IMR-90 (cell line): Measurements from ENCODE around the gene TCF7L2. TPM values are rescaled to one million over a fixed set of nuclear protein-coding genes. Genes with fewer than 3 reads are reported as not detected.

Experiments
- ATAC-seq: fragments of 200-7000 bp; cut with Tn5 transposase; 2 replicates; pipeline ENCODE4 v1.9.1; 2020; ENCODE audit warnings: low read depth, mild to moderate bottlenecking, moderate library complexity
- BruUV-seq: library from RNA; stranded (reverse); fragments of 400-500 nt; replicated peaks from 2 replicates; lab custom pipeline; 2021; lab: Mats Ljungman, UMichigan
- CTCF ChIA-PET: fragments of 300-600 bp; formaldehyde crosslinking; extraction: SDS; loops from one replicate; lab custom pipeline; 2021; ENCODE audit warnings: antibody characterized with exemption; lab: Yijun Ruan, JAX
- POLR2A ChIA-PET: fragments of 300-600 bp; sonication (Branson Sonifier 250); formaldehyde crosslinking; loops from one replicate; lab custom pipeline; 2022; ENCODE audit warnings: antibody characterized with exemption; ENCODE audit not compliant: unreplicated experiment; lab: Charles Lee
- DNase-seq: peaks from one replicate; pipeline ENCODE4 v3.0.0; 2013
- H2AFZ ChIP-seq: replicated peaks from 2 replicates; pipeline ENCODE3; 2013; ENCODE audit warnings: low read length, mild to moderate bottlenecking; ENCODE audit not compliant: poor library complexity
- H2AK5ac ChIP-seq: 2 replicates; pipeline ENCODE4 v1.6.1; 2013; ENCODE audit warnings: low read depth, low read length, inconsistent platforms
- H2AK9ac ChIP-seq: replicated peaks from 2 replicates; pipeline ENCODE3; 2013; ENCODE audit warnings: mild to moderate bottlenecking, low read depth, low read length, moderate library complexity; ENCODE audit not compliant: poor library complexity
- H2BK120ac ChIP-seq: 2 replicates; pipeline ENCODE4 v1.6.1; 2013; ENCODE audit warnings: low read depth, low read length, inconsistent platforms
- H2BK15ac ChIP-seq: 3 replicates; pipeline ENCODE4 v1.6.1; 2013; ENCODE audit warnings: low read depth, low read length, inconsistent platforms
- H2BK20ac ChIP-seq: 2 replicates; pipeline ENCODE4 v1.6.1; 2013; ENCODE audit warnings: low read depth, mild to moderate bottlenecking, inconsistent platforms, low read length, moderate library complexity
- H2BK5ac ChIP-seq: 2 replicates; pipeline ENCODE4 v1.6.1; 2013; ENCODE audit warnings: mild to moderate bottlenecking, low read depth, low read length, inconsistent platforms; ENCODE audit not compliant: poor library complexity, severe bottlenecking
- H3K14ac ChIP-seq: replicated peaks from 2 replicates; pipeline ENCODE4 v1.6.1; 2013; ENCODE audit warnings: low read depth, low read length, inconsistent platforms
- H3K18ac ChIP-seq: 2 replicates; pipeline ENCODE4 v1.6.1; 2013; ENCODE audit warnings: low read depth, low read length, control low read depth
- H3K23ac ChIP-seq: 2 replicates; pipeline ENCODE4 v1.6.1; 2013; ENCODE audit warnings: low read depth, low read length, inconsistent platforms
- H3K27ac ChIP-seq: 2 replicates; pipeline ENCODE4 v1.5.1; 2013; ENCODE audit warnings: mild to moderate bottlenecking, control low read depth, low read length; ENCODE audit not compliant: insufficient read depth
- H3K27me3 ChIP-seq: 2 replicates; pipeline ENCODE4 v1.6.1; 2013; ENCODE audit warnings: low read length; ENCODE audit not compliant: control insufficient read depth, insufficient read depth
- H3K36me3 ChIP-seq: 2 replicates; pipeline ENCODE4 v1.6.1; 2013; ENCODE audit warnings: low read length, mixed read lengths; ENCODE audit not compliant: control insufficient read depth, insufficient read depth
- H3K4ac ChIP-seq: 2 replicates; pipeline ENCODE4 v1.6.1; 2013; ENCODE audit warnings: low read depth, low read length, inconsistent platforms
- H3K4me1 ChIP-seq: 2 replicates; pipeline ENCODE4 v1.6.1; 2013; ENCODE audit warnings: low read length, mixed read lengths; ENCODE audit not compliant: control insufficient read depth, insufficient read depth
- H3K4me2 ChIP-seq: 2 replicates; pipeline ENCODE4 v1.6.1; 2013; ENCODE audit warnings: low read depth, mild to moderate bottlenecking, control low read depth, low read length, moderate library complexity
- H3K4me3 ChIP-seq: 2 replicates; pipeline ENCODE4 v1.5.1; 2013; ENCODE audit warnings: low read depth, mild to moderate bottlenecking, control low read depth, low read length, moderate library complexity; ENCODE audit not compliant: insufficient read depth
- H3K56ac ChIP-seq: 2 replicates; pipeline ENCODE4 v1.6.1; 2013; ENCODE audit warnings: low read length, inconsistent platforms; ENCODE audit not compliant: insufficient read depth; ENCODE audit errors: extremely low read depth
- H3K79me1 ChIP-seq, 2 experiments: 2 replicates each; pipeline ENCODE4 v1.6.1; 2013; ENCODE audit warnings: low read length in 2 of 2, inconsistent platforms in 1 of 2, low read depth in 1 of 2
- H3K9ac ChIP-seq: 2 replicates; pipeline ENCODE4 v1.6.1; 2013; ENCODE audit warnings: low read depth, low read length, control low read depth
- H3K9me1 ChIP-seq: 2 replicates; pipeline ENCODE4 v1.6.1; 2013; ENCODE audit warnings: low read length, inconsistent platforms; ENCODE audit not compliant: insufficient read depth
- H3K9me3 ChIP-seq: 2 replicates; pipeline ENCODE4 v1.6.1; 2013; ENCODE audit warnings: low read length; ENCODE audit not compliant: control insufficient read depth, insufficient read depth
- H4K20me1 ChIP-seq: 2 replicates; pipeline ENCODE4 v1.6.1; 2013; ENCODE audit warnings: low read length, inconsistent platforms; ENCODE audit not compliant: insufficient read depth
- H4K5ac ChIP-seq: 2 replicates; pipeline ENCODE4 v1.6.1; 2013; ENCODE audit warnings: mild to moderate bottlenecking, low read depth, low read length, control low read depth
- H4K8ac ChIP-seq, 2 experiments: 2 replicates each; pipeline ENCODE4 v1.6.1; 2013; ENCODE audit warnings: low read depth in 2 of 2, low read length in 2 of 2, control low read depth in 1 of 2, inconsistent platforms in 1 of 2
- H4K91ac ChIP-seq: 2 replicates; pipeline ENCODE4 v1.6.1; 2013; ENCODE audit warnings: low read depth, low read length, inconsistent platforms; ENCODE audit not compliant: insufficient read depth
- CHD1 ChIP-seq: IDR thresholded peaks from 2 replicates; pipeline ENCODE4 v1.6.1; 2012; ENCODE audit warnings: low read depth, low read length, improper control_type of control experiment
- ELK1 ChIP-seq: fragments of 150-350 bp; IDR thresholded peaks from 2 replicates; pipeline ENCODE4 v1.6.1; 2016; ENCODE audit warnings: low read depth, mild to moderate bottlenecking, low read length, moderate library complexity, borderline replicate concordance
- FOS ChIP-seq: fragments of 150-350 bp; IDR thresholded peaks from 2 replicates; pipeline ENCODE4 v1.6.1; 2016; ENCODE audit warnings: low read depth, low read length
- MAFK ChIP-seq: IDR thresholded peaks from 2 replicates; pipeline ENCODE4 v1.6.1; 2012; ENCODE audit warnings: low read depth, low read length, improper control_type of control experiment
- MXI1 ChIP-seq: IDR thresholded peaks from 2 replicates; pipeline ENCODE4 v1.6.1; 2012; ENCODE audit warnings: low read depth, mild to moderate bottlenecking, low read length, moderate library complexity, borderline replicate concordance
- NFE2L2 ChIP-seq: fragments of 150-350 bp; IDR thresholded peaks from 2 replicates; pipeline ENCODE4 v1.6.1; 2016; ENCODE audit warnings: low read depth, mild to moderate bottlenecking, low read length
- POLR2A ChIP-seq: IDR thresholded peaks from 2 replicates; pipeline ENCODE4 v1.6.1; 2012; ENCODE audit warnings: mild to moderate bottlenecking, low read depth, low read length
- RCOR1 ChIP-seq: IDR thresholded peaks from 2 replicates; pipeline ENCODE4 v1.6.1; 2012; ENCODE audit warnings: mild to moderate bottlenecking, low read length, improper control_type of control experiment; ENCODE audit not compliant: insufficient replicate concordance
- RFX5 ChIP-seq: IDR thresholded peaks from 2 replicates; pipeline ENCODE4 v1.8.0; 2012; ENCODE audit warnings: low read depth, mild to moderate bottlenecking, low read length, moderate library complexity
- SMC3 ChIP-seq: fragments of 150-350 bp; IDR thresholded peaks from 2 replicates; pipeline ENCODE4 v1.6.1; 2016; ENCODE audit warnings: low read depth, mild to moderate bottlenecking, antibody characterized with exemption, low read length, moderate library complexity
- USF2 ChIP-seq: fragments of 150-350 bp; IDR thresholded peaks from 2 replicates; pipeline ENCODE4 v1.6.1; 2017; ENCODE audit warnings: mild to moderate bottlenecking, antibody characterized with exemption, low read length, low read depth
- WGBS, 2 experiments: methylation state at CpG; one replicate each; pipeline versions ENCODE4 v1.1.5 to v1.1.7; 2013; ENCODE audit warnings: missing lambda C conversion rate in 2 of 2; ENCODE audit not compliant: insufficient read length in 1 of 2; ENCODE audit errors: extremely low coverage in 2 of 2; 5-methylcytosine and 5-hydroxymethylcytosine counted together
- dilution Hi-C: fragments of 300-500 bp; cut with HindIII; formaldehyde crosslinking; loops from one replicate; pipeline ENCODE4 v1.14.3; 2018; ENCODE audit warnings: low sequenced_read_pairs; ENCODE audit not compliant: unreplicated experiment
- in situ Hi-C: fragments of 300-500 bp; cut with MboI; formaldehyde crosslinking; loops from 3 replicates; pipeline ENCODE4 v1.14.3; 2019; ENCODE audit warnings: low sequenced_read_pairs, inconsistent platforms, mixed read lengths
- intact Hi-C: fragments of 100-400 bp; cut with micrococcal nuclease; formaldehyde crosslinking; loops from 2 replicates; pipeline ENCODE4 v1.10.0; 2022
- polyA plus RNA-seq, 3 experiments: library from polyadenylated mRNA; depleted of rRNA; stranded (reverse); fragments of >200 nt; gene quantifications; 2 replicates each; pipeline ENCODE4 v1.2.3, GENCODE V29; 2012; ENCODE audit warnings: low replicate concordance in 1 of 3
- total RNA-seq: library from RNA; depleted of rRNA; stranded (reverse); fragments of >200 nt; gene quantifications from 2 replicates; pipeline ENCODE4 v1.2.3, GENCODE V29; 2012

The TCF7L2 gene
- total and polyA plus RNA-seq, 2 of the 4 experiments (the other 2 are of a cell fraction), result 1.3 to 12.2 TPM

DNA sequence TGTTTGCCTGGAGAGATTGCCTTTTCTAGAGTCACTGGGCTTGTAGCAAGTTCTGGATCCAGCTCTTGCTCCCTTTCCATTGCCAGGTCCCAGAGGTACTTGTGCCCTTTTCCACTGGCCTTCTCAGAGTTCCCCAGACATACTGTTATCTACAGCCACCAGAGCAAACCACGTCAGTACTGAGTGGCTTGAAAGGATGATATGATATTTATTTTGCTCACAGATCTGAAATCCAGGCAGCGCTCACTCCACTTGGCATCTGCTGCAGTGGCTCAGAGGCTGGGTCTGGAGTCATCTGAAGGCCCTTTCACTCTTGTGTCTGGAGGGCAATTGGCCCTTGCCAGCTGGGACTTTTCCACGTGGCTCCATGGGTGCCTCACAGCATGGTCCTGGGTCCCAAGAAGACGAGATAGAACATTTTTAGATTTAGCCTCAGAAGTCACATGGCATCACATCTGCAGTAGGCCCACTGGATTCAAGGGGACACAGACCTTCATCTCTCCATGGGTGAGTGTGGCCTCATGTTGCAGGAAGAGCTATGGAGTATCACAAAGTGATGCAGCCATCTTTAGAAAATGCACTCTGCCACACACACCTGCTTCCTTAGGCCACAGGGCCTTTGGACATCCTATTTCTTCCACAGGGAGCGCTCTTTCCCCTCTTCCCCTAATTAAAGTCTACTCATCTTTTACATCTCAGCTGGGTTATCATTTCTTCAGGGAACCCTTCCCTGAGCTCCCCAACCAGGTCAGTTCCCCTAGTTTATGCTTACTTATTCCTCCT is 22.9 kb upstream of the TCF7L2 start (continued):
- TF ChIP-seq CHD1, result no peak

GRCh38 chr10:112927980-112928379 is 22.1 kb upstream of the TCF7L2 start:
- H4K91ac ChIP-seq, result no peak overlapping the region
- ATAC-seq (no peak), DNase-seq (no peak)
- no peak overlapping the region for H3K4me2 ChIP-seq
- no peaks in the 10 kb centered on the region for H3K9me3 ChIP-seq
- no peak for TF ChIP-seq RCOR1
- TF ChIP-seq RFX5, result no peak
- TF ChIP-seq FOS, result no peak
- no peak for TF ChIP-seq POLR2A
- TF ChIP-seq SMC3, result no peak
- TF ChIP-seq MXI1, result no peak
- TF ChIP-seq MAFK, result no peak
- no peak for TF ChIP-seq NFE2L2
- no peak for TF ChIP-seq ELK1
- no peak for TF ChIP-seq USF2
- ChIA-PET POLR2A (no interaction called here), CTCF (interaction anchor here (0.6 to 0.7 kb wide), 2 partner anchors 8 to 66 kb away, joined by 3 to 5 read pairs; no protein-coding TSS in a partner anchor)
- 50% methylated on average over 1 of the region's 2 CpGs; no CpG with 5 or more reads in 1 of the 2 experiments for WGBS, 2 experiments
- no peak overlapping the region for H4K8ac ChIP-seq
- no peaks in the 10 kb centered on the region for H3K79me1 ChIP-seq
- H4K20me1 ChIP-seq, result no peaks in the 10 kb centered on the region
- BruUV-seq, result no TSS peak
- no peak overlapping the region for H3K4ac ChIP-seq
- no peak overlapping the region for H3K14ac ChIP-seq
- in situ Hi-C loops, result no loop called here
- no peak overlapping the region for H2AFZ ChIP-seq
- H2BK15ac ChIP-seq, result no peak overlapping the region
- H2BK20ac ChIP-seq, result no peak overlapping the region
- dilution Hi-C loops, result no loop called here
- H3K9ac ChIP-seq, result no peak overlapping the region
- peaks cover 3% of the 10 kb centered on the region; the same call in 1 of the 2 replicates for H3K4me1 ChIP-seq
- H2AK5ac ChIP-seq, result no peak overlapping the region
- no peak overlapping the region for H3K4me3 ChIP-seq
- no peak overlapping the region for H2BK5ac ChIP-seq
- no peak overlapping the region for H4K5ac ChIP-seq
- H2AK9ac ChIP-seq, result no peak overlapping the region
- no peak overlapping the region for H3K27ac ChIP-seq
- H3K27me3 ChIP-seq, result no peaks in the 10 kb centered on the region
- H3K23ac ChIP-seq, result no peak overlapping the region
- H3K56ac ChIP-seq, result no peak overlapping the region
- H3K18ac ChIP-seq, result no peak overlapping the region
- intact Hi-C loops, result no loop called here
- no peak overlapping the region for H2BK120ac ChIP-seq
- H3K36me3 ChIP-seq, result no peaks in the 10 kb centered on the region
- no peaks in the 10 kb centered on the region for H3K9me1 ChIP-seq
